Measurements from ENCODE around the gene LAMA5. TPM values are rescaled to one million over a fixed set of nuclear protein-coding genes. Genes with fewer than 3 reads are reported as not detected.

The LAMA5 gene
- total and polyA plus RNA-seq, 2 of the 8 experiments (the other 6 are each of a cell fraction or from before 2014, with no cell fraction given), result 34.4 to 225 TPM

DNA sequence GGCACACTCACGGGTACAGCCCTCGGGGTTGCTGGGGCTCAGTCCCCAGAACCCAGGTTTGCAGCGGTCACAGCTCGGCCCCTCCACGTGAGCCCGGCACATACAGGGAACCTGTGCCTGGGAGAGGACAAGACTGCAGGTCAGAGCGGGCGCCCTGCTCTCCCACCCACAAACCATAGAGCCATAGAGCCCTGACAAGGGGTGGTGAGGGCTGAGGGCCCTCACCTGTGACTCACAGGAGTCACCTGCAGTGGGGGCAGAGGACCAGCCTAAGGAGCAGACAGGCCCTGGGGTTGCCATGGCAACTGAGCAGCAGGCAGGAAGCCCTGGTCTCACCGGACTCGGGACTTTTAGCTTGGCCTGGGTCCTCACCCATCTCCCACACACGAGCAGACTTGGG, 30.8 kb downstream of the LAMA5 start (continued):
- no peak for TF ChIP-seq ATF2 (IDR thresholded peaks at IDR 0.05; ENCODE audit: low read length)
- TF ChIP-seq JUN (IDR thresholded peaks at IDR 0.05; ENCODE audit: low read depth, low read length), result no peak
- no peak for TF ChIP-seq TBP (IDR thresholded peaks at IDR 0.05; ENCODE audit: low read depth, low read length)
- no peak for TF ChIP-seq ASH2L (IDR thresholded peaks at IDR 0.05; ENCODE audit: low read length)

All from H1 (cell line).